MM.1S (cell line): ENCODE measurements around the gene MAPK8IP2.

Experiments
- DNase-seq: peaks from one replicate; pipeline ENCODE4 v3.0.0-alpha.2; 2015
- H2AFZ ChIP-seq: fragments of 300-600 bp; sonication (generic); 2 replicates; pipeline ENCODE4 v1.6.0; 2016; ENCODE audit warnings: antibody characterized with exemption, low read length
- H3F3A ChIP-seq: fragments of 300-600 bp; sonication (generic); 2 replicates; pipeline ENCODE4 v1.6.1; 2016; ENCODE audit warnings: mild to moderate bottlenecking, antibody characterized with exemption, low read length, moderate library complexity, mixed read lengths; ENCODE audit not compliant: insufficient read depth
- H3K27ac ChIP-seq: fragments of 300-600 bp; sonication (generic); 2 replicates; pipeline ENCODE4 v1.5.1; 2016; ENCODE audit warnings: mild to moderate bottlenecking, low read length
- H3K27me3 ChIP-seq: fragments of 300-600 bp; sonication (generic); replicated peaks from 2 replicates; pipeline ENCODE4 v1.6.0; 2016; ENCODE audit warnings: low read length; ENCODE audit not compliant: insufficient read depth
- H3K36me3 ChIP-seq: fragments of 300-600 bp; sonication (generic); replicated peaks from 2 replicates; pipeline ENCODE4 v1.6.1; 2016; ENCODE audit warnings: mild to moderate bottlenecking, low read length, mixed read lengths; ENCODE audit not compliant: insufficient read depth
- H3K4me1 ChIP-seq: fragments of 300-600 bp; sonication (generic); 2 replicates; pipeline ENCODE4 v1.6.1; 2016; ENCODE audit warnings: low read length, mixed read lengths
- H3K4me2 ChIP-seq: fragments of 300-600 bp; sonication (generic); 2 replicates; pipeline ENCODE4 v1.6.0; 2016; ENCODE audit warnings: low read depth, low read length
- H3K4me3 ChIP-seq: fragments of 300-600 bp; sonication (generic); 2 replicates; pipeline ENCODE4 v1.5.1; 2016; ENCODE audit warnings: low read length, mixed read lengths
- H3K79me2 ChIP-seq: fragments of 300-600 bp; sonication (generic); 2 replicates; pipeline ENCODE4 v1.6.1; 2016; ENCODE audit warnings: mixed run types, low read length, mixed read lengths
- H3K9ac ChIP-seq: fragments of 300-600 bp; sonication (generic); 2 replicates; pipeline ENCODE4 v1.6.1; 2016; ENCODE audit warnings: low read length, mixed read lengths
- H3K9me2 ChIP-seq: fragments of 300-600 bp; sonication (generic); replicated peaks from 2 replicates; pipeline ENCODE4 v1.6.1; 2016; ENCODE audit warnings: mild to moderate bottlenecking, low read length, mixed read lengths; ENCODE audit not compliant: insufficient read depth
- H3K9me3 ChIP-seq: fragments of 300-600 bp; sonication (generic); replicated peaks from 2 replicates; pipeline ENCODE4 v1.6.1; 2016; ENCODE audit warnings: mild to moderate bottlenecking, low read length, mixed read lengths; ENCODE audit not compliant: insufficient read depth
- H4K20me1 ChIP-seq: fragments of 300-600 bp; sonication (generic); 2 replicates; pipeline ENCODE4 v1.6.1; 2016; ENCODE audit warnings: mild to moderate bottlenecking, low read length, moderate library complexity, mixed read lengths; ENCODE audit not compliant: insufficient read depth
- EZH2 ChIP-seq: fragments of 300-600 bp; sonication (generic); optimal IDR thresholded peaks from 2 replicates; pipeline ENCODE3; 2017; ENCODE audit warnings: low read depth, mild to moderate bottlenecking, antibody characterized with exemption, low read length, mixed read lengths
- EZH2phosphoT487 ChIP-seq: fragments of 300-600 bp; sonication (generic); IDR thresholded peaks from 2 replicates; pipeline ENCODE4 v1.6.1; 2018; ENCODE audit warnings: antibody characterized with exemption, low read length
- TF ChIP-seq, protein P1 (sequence below): fragments of 300-600 bp; sonication (generic); IDR thresholded peaks from 2 replicates; pipeline ENCODE4 v1.5.1; 2016; ENCODE audit warnings: antibody characterized with exemption, low read length, mixed read lengths

Gene MAPK8IP2

DNA sequence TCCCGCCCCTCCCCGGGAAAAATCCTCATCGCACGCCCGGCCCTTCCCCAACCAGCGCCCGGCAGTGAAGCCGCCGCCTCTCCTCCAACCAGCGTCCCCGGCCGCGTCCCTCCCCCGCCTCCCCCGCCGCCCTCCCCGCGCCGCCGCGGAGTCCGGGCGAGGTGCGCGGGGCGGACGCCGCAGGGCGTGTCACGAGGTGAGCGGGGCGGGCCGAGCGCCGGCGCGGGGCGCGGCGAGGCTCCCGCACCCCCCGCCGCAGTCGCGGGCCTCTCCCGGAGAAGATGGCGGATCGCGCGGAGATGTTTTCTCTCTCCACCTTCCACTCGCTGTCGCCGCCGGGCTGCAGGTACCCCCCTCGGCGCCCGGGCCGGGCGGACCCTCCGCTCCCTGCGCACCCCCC is at the start of gene MAPK8IP2:
Gene MAPK8IP2, plus strand, starts transcription at position 256 of the 400 bp plus-strand sequence. Its CDS starts 26 bp downstream, at position 282.
- no peaks in the 10 kb centered on the region for H3K4me1 ChIP-seq
- H3K9ac ChIP-seq: no peak within 1 kb of the TSS
- H4K20me1 ChIP-seq: no peaks in the 10 kb centered on the region
- no peaks in the 10 kb centered on the region for H3K36me3 ChIP-seq
- H3K9me2 ChIP-seq: no peaks in the 10 kb centered on the region
- TF ChIP-seq, protein P1, sequence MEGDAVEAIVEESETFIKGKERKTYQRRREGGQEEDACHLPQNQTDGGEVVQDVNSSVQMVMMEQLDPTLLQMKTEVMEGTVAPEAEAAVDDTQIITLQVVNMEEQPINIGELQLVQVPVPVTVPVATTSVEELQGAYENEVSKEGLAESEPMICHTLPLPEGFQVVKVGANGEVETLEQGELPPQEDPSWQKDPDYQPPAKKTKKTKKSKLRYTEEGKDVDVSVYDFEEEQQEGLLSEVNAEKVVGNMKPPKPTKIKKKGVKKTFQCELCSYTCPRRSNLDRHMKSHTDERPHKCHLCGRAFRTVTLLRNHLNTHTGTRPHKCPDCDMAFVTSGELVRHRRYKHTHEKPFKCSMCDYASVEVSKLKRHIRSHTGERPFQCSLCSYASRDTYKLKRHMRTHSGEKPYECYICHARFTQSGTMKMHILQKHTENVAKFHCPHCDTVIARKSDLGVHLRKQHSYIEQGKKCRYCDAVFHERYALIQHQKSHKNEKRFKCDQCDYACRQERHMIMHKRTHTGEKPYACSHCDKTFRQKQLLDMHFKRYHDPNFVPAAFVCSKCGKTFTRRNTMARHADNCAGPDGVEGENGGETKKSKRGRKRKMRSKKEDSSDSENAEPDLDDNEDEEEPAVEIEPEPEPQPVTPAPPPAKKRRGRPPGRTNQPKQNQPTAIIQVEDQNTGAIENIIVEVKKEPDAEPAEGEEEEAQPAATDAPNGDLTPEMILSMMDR: no peak
- TF ChIP-seq EZH2phosphoT487 (no peak), EZH2 (no peak)
- no peak within 1 kb of the TSS for H2AFZ ChIP-seq
- no peak within 1 kb of the TSS for H3K27ac ChIP-seq
- no peak for DNase-seq
- H3K9me3 ChIP-seq: no peaks in the 10 kb centered on the region
- H3K4me3 ChIP-seq: no peak within 1 kb of the TSS
- H3K4me2 ChIP-seq: no peak within 1 kb of the TSS
- no peaks in the 10 kb centered on the region for H3K79me2 ChIP-seq
- no peaks in the 10 kb centered on the region for H3F3A ChIP-seq
- peaks cover 82% of the 10 kb centered on the region for H3K27me3 ChIP-seq

- no peak for DNase-seq
- no peak for TF ChIP-seq EZH2
- no peak for TF ChIP-seq EZH2phosphoT487
- TF ChIP-seq, protein P1: no peak
- H3K79me2 ChIP-seq: no peaks in the 10 kb centered on the region
- no peak overlapping the region for H3K4me2 ChIP-seq
- no peak overlapping the region for H2AFZ ChIP-seq
- no peaks in the 10 kb centered on the region for H3K36me3 ChIP-seq
- H3K27me3 ChIP-seq: peaks cover 22% of the 10 kb centered on the region
- no peak overlapping the region for H3K27ac ChIP-seq
- no peaks in the 10 kb centered on the region for H3K4me1 ChIP-seq
- no peak overlapping the region for H3K9ac ChIP-seq
- no peaks in the 10 kb centered on the region for H4K20me1 ChIP-seq
- no peaks in the 10 kb centered on the region for H3F3A ChIP-seq
- no peak overlapping the region for H3K4me3 ChIP-seq
- H3K9me3 ChIP-seq: no peaks in the 10 kb centered on the region
- H3K9me2 ChIP-seq: no peaks in the 10 kb centered on the region
Measured at GRCh38 chr22:50551160-50551752, 49.3 kb upstream of the MAPK8IP2 start.

DNA sequence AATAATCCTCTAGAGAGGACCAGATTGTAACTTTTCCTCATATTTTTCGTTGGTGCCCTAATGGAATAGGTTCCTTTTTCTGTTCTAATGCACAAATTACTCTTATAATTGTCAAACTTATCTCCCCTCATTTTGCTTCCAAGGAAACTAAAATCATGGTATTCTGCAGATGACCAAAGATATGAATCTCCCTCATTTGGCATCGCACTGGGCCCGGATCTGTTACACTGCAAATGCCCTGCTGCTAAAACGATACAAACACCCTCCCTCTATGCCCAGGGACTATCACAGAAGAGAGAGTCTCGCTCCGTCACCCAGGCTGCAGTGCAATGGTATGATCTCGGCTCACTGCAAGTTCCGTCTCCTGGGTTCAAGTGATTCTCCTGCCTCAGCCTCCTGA is 47.3 kb upstream of the MAPK8IP2 start:
- Histone ChIP-seq H3K27me3 (peaks cover 12% of the 10 kb centered on the region), H3K27ac (no peak overlapping the region), H3K4me1 (no peaks in the 10 kb centered on the region), H3K79me2 (no peaks in the 10 kb centered on the region), H3K9me3 (no peaks in the 10 kb centered on the region), H2AFZ (no peak overlapping the region), H3F3A (no peaks in the 10 kb centered on the region), H3K4me2 (no peak overlapping the region), H3K9me2 (no peaks in the 10 kb centered on the region), H4K20me1 (no peaks in the 10 kb centered on the region), H3K4me3 (no peak overlapping the region), H3K36me3 (no peaks in the 10 kb centered on the region), H3K9ac (no peak overlapping the region)
- DNase-seq: no peak
- TF ChIP-seq, protein P1: no peak
- TF ChIP-seq EZH2phosphoT487: no peak
- no peak for TF ChIP-seq EZH2
